Measurements from ENCODE around the gene DUS1L. TPM values are rescaled to one million over a fixed set of nuclear protein-coding genes. Genes with fewer than 3 reads are reported as not detected.

The DUS1L gene
- total RNA-seq, 1 donor, result 56.1 TPM

DNA sequence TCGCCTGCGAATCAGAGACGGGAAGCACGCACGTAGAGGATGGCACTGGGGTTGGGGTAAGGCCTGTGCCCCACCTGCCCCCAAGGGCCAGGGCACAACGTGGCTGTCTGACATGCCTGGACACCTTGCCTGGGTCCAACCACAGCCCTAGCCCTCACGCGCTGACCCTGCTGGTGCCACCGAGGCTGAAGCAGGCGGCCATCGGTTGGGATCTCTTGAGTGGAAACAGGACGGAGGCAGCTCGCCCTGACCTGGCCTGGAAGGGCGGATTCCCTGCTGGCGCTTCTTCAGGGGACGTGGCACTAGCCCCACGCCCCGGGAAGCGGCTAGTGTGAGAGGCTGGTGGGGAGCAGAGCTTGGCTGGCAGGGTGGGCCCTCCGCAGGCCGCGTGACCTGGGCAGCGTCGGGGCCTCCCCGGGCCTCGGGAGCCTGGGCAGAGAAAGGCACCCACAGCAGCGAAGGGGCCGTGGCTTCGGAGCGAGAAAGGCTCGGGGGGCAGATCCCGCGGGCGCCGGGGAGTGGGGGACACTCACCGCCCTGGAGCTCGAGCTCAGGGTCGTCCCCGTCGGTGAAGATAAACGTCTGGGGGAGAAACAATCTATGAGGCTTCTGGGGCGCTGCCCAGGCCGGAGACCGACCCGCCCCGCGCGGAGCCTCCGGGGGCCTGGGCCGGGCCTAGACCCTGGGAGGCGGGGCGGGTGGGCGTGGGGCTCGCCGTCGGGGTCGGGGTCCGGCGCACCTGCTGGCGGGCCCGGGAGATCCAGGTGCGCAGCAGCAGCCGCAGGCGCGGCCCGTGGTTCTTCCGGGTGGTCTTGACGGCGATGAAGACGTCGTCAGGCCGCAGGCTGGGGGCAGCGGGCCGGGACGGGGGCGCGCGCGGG lies 14.6 kb downstream of the DUS1L start:
- DNase-seq (ENCODE audit: low read depth), result peak; percentile 29
- peak overlapping the region; percentile 68 for H3K4me3 ChIP-seq (ENCODE audit: low read depth, low read length)
- TF ChIP-seq, protein P1, sequence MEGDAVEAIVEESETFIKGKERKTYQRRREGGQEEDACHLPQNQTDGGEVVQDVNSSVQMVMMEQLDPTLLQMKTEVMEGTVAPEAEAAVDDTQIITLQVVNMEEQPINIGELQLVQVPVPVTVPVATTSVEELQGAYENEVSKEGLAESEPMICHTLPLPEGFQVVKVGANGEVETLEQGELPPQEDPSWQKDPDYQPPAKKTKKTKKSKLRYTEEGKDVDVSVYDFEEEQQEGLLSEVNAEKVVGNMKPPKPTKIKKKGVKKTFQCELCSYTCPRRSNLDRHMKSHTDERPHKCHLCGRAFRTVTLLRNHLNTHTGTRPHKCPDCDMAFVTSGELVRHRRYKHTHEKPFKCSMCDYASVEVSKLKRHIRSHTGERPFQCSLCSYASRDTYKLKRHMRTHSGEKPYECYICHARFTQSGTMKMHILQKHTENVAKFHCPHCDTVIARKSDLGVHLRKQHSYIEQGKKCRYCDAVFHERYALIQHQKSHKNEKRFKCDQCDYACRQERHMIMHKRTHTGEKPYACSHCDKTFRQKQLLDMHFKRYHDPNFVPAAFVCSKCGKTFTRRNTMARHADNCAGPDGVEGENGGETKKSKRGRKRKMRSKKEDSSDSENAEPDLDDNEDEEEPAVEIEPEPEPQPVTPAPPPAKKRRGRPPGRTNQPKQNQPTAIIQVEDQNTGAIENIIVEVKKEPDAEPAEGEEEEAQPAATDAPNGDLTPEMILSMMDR (IDR thresholded peaks at IDR 0.05; ENCODE audit: insufficient read depth, low read depth, low read length), result no peak

DNA sequence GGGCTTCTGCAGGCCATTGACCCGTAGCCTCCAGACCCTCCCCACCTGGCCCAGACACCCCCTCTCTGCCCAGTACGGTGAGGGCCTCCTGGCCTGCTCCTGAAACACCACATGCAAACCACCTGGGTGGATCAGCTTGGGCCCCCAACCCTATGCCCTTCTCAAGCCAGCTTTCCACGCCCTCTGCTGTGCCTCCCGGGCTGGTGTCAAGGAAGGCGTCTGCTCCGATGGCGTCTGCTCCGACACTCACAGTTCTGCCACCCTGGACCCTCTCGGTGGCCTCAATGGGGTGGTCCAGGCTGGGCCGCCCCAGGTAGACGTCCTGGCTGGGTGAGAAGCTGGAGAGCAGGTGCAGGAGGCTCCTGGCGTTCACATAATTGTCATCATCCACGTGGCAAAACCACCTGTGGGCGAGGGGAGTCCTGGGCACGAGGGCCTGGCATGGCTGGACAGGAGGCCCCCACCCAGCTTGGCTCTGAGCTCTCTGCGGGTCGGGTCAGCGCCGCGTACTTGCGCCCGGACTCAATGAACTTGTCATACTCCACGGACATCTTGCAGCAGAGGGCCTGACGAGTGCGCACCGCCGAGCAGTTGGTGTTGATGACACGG lies 15.3 kb downstream of the DUS1L start:
- TF ChIP-seq, protein P1 (IDR thresholded peaks at IDR 0.05; ENCODE audit: insufficient read depth, low read depth, low read length), result no peak
- DNase-seq (ENCODE audit: low read depth), result no peak
- H3K4me3 ChIP-seq (ENCODE audit: low read depth, low read length), result peak overlapping the region; percentile 68

DNA sequence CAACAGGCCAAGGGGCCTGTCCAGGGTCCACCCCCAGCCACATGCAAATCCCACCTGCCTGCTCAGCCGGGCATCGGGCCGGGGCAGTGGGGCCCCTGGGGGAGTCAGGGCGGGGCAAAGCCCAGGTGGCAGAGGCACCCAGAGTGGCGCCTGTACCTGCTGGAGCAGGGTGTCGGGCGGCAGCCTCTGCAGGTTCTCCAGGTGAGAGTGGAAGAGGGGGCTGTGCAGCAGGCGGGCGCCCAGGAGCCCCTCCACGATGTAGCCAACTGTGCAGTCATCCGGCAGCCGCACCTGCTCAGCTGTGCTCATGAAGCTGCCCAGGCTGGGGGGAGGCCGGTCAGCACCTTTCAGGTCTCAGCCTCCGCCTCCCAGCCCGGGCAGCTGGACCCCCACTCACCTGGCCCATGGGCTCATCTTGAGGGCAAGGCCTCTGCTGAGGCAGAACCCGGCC lies 16.1 kb downstream of the DUS1L start:
- no peak overlapping the region for H3K4me3 ChIP-seq (ENCODE audit: low read depth, low read length)
- TF ChIP-seq, protein P1 (IDR thresholded peaks at IDR 0.05; ENCODE audit: insufficient read depth, low read depth, low read length), result no peak
- no peak for DNase-seq (ENCODE audit: low read depth)

DNA sequence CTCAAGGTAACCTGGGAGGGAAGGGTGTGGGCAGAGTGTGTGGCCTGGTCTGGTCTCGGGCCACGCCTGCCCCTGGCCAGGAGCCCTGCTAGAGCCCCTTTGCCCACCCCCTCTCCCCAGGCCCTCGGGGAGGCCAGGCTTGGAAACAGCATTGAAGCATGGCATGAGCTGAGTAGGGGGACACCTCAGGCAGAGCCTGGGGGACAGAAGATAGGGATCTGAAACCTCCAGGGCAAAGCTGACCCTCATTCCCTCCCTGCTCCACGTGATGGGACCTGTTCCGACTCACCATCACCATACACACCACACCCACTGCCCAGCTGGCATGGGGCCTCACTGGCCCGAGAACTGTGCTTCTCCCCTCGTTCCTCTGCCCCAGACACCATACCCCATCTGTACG lies 16.5 kb downstream of the DUS1L start:
- TF ChIP-seq, protein P1 (IDR thresholded peaks at IDR 0.05; ENCODE audit: insufficient read depth, low read depth, low read length), result no peak
- DNase-seq (ENCODE audit: low read depth), result no peak
- no peak overlapping the region for H3K4me3 ChIP-seq (ENCODE audit: low read depth, low read length)

DNA sequence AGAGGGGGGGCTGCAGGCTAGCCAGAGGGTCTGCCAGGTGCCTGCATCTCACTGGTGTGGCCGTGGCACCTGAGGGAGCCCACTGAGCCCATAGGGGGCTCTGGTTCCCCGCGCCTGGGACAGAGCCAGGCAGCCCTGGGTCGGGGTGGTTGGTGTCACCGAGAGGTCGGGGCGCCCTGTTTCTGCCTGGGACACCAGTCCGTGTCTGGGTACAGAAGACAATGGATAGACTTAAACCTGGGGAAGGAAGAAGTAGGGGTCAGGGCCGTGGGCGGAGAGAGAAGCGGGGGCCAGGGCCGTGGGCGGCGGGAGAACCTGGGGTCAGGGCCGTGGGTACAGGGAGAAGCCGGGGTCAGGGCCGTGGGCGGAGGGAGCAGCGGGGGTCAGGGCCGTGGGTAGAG lies 17.0 kb downstream of the DUS1L start:
- H3K4me3 ChIP-seq (ENCODE audit: low read depth, low read length), result no peak overlapping the region
- DNase-seq (ENCODE audit: low read depth), result no peak
- TF ChIP-seq, protein P1 (IDR thresholded peaks at IDR 0.05; ENCODE audit: insufficient read depth, low read depth, low read length), result no peak

DNA sequence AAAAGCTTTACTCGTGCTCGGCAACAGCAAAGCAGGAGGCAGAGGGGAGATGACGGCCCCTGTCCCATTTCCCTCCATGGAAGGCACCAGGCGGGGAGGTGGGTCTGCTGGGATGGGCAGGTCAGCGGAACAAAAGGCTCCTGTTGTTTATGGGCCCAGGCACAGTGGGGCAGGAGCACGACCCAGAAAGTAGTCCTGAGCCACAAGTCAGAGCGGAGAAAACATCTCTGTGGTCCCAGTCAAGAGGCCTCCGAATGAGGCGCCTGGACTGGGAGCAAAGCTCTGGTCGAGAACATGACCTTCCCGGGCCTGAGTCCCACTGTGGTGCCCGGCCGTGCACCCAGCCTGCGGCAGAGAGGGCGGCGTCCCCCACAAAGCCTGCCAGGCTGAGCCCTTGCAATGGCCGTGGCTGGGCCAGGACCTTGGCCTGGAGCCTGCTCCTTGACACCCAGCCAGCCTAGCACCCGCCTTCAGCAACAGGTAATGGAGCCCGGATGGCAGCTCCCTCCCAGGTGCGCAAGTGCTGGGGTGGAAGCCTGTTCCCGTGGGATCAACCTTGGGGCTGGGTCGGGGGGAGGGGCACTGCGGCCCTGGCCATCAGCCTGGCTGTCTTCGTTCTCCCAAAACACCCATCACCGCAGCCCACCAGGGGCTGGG lies 17.6 kb downstream of the DUS1L start:
- TF ChIP-seq, protein P1 (IDR thresholded peaks at IDR 0.05; ENCODE audit: insufficient read depth, low read depth, low read length), result no peak
- no peak overlapping the region for H3K4me3 ChIP-seq (ENCODE audit: low read depth, low read length)
- DNase-seq (ENCODE audit: low read depth), result no peak
